CD4-positive, alpha-beta T cell (primary cell): ENCODE measurements around the gene PROSER3. TPM values are rescaled to one million over a fixed set of nuclear protein-coding genes. Genes with fewer than 3 reads are reported as not detected.

Experiments
- ATAC-seq: fragments of 200-7000 bp; cut with Tn5 transposase; one replicate; pipeline ENCODE4 v1.10.0; 2022; ENCODE audit warnings: mild to moderate bottlenecking; ENCODE audit not compliant: poor library complexity
- CTCF ChIA-PET: fragments of 350-600 bp; sonication (Branson Sonifier 250); formaldehyde crosslinking; loops from one replicate; lab custom pipeline; 2021; ENCODE audit warnings: antibody characterized with exemption, inconsistent platforms; lab: Charles Lee
- POLR2A ChIA-PET: fragments of 350-600 bp; sonication (Branson Sonifier 250); formaldehyde crosslinking; loops from one replicate; lab custom pipeline; 2021; ENCODE audit warnings: antibody characterized with exemption, inconsistent platforms; lab: Charles Lee
- DNase-seq, 14 experiments: peaks; one replicate each; pipeline ENCODE4 v3.0.0-alpha.2; 2013 to 2020; ENCODE audit warnings: mixed read lengths in 2 of 14
- H3K27ac ChIP-seq, 2 donors: one replicate each; pipeline versions ENCODE4 v1.5.1 to v1.7.0; 2013; ENCODE audit warnings: low read length in 2 of 2, low read depth in 1 of 2, mild to moderate bottlenecking in 1 of 2
- H3K27me3 ChIP-seq, 2 experiments: 1 replicate in 1 of 2; 2 replicates in 1 of 2; pipeline versions ENCODE4 v1.6.1 to v1.7.0; 2013; ENCODE audit warnings: low read length in 2 of 2, control low read depth in 1 of 2, mild to moderate bottlenecking in 1 of 2, moderate library complexity in 1 of 2; ENCODE audit not compliant: insufficient read depth in 2 of 2, control insufficient read depth in 1 of 2
- H3K36me3 ChIP-seq: one replicate; pipeline ENCODE4 v1.6.1; 2013; ENCODE audit warnings: low read length, control low read depth; ENCODE audit not compliant: insufficient read depth
- H3K4me1 ChIP-seq: one replicate; pipeline ENCODE4 v1.6.1; 2013; ENCODE audit warnings: low read length, control low read depth; ENCODE audit not compliant: insufficient read depth
- H3K4me3 ChIP-seq: one replicate; pipeline ENCODE4 v1.5.1; 2013; ENCODE audit warnings: mild to moderate bottlenecking, low read length, moderate library complexity
- H3K9me3 ChIP-seq, 2 experiments: 1 replicate in 1 of 2; 2 replicates in 1 of 2; pipeline versions ENCODE4 v1.6.1 to v1.7.0; 2013; ENCODE audit warnings: low read length in 2 of 2, mild to moderate bottlenecking in 2 of 2, control low read depth in 1 of 2, moderate library complexity in 1 of 2; ENCODE audit not compliant: control insufficient read depth in 1 of 2, insufficient read depth in 1 of 2
- H3K27ac Mint-ChIP-seq: one replicate; pipeline ENCODE4 v1.8.0; 2020; ENCODE audit warnings: mixed read lengths
- H3K27me3 Mint-ChIP-seq: one replicate; pipeline ENCODE4 v1.8.0; 2021; ENCODE audit warnings: mixed read lengths
- H3K36me3 Mint-ChIP-seq: one replicate; pipeline ENCODE4 v1.8.0; 2021; ENCODE audit warnings: low read depth, mixed read lengths
- H3K4me1 Mint-ChIP-seq: one replicate; pipeline ENCODE4 v1.8.0; 2021; ENCODE audit warnings: low read depth, mixed read lengths
- H3K4me3 Mint-ChIP-seq: one replicate; pipeline ENCODE4 v1.8.0; 2020; ENCODE audit warnings: mild to moderate bottlenecking, mixed read lengths
- H3K9me3 Mint-ChIP-seq: one replicate; pipeline ENCODE4 v1.8.0; 2020; ENCODE audit warnings: mixed read lengths
- CTCF ChIP-seq: fragments of 200-600 bp; IDR thresholded peaks from one replicate; pipeline ENCODE4 v1.8.0; 2022; ENCODE audit warnings: antibody characterized with exemption, mild to moderate bottlenecking
- intact Hi-C, 2 experiments: fragments of 100-400 bp; cut with DNase I in 1 of 2; cut with micrococcal nuclease in 1 of 2; formaldehyde crosslinking; loops; one replicate each; pipeline versions ENCODE4 v1.15.1 to v1.9.0; 2023 to 2025; cut with DNase I, micrococcal nuclease
- total RNA-seq, 174 experiments: library from RNA in 2 of 174; stranded (reverse) in 2 of 174; gene quantifications; one replicate each; pipeline ENCODE4 v1.2.3 and lab custom pipeline; 2021 to 2026

Gene PROSER3
- total RNA-seq, 2 experiments from 2014 or later = 19.4 to 22.6 TPM

GRCh38 chr19:35725216-35725861 is 32.6 kb upstream of the PROSER3 start:
- no peak for ATAC-seq

GRCh38 chr19:35727053-35727955 is 30.7 kb upstream of the PROSER3 start:
- no peak overlapping the region for H3K4me3 ChIP-seq
- CTCF ChIA-PET = no interaction called here
- POLR2A ChIA-PET = interaction anchor here (0.6 to 1.2 kb wide), 2 partner anchors 9 to 13 kb away, joined by 3 to 5 read pairs; no protein-coding TSS in a partner anchor

More at GRCh38 chr19:35725216-35725861, 32.6 kb upstream of the PROSER3 start:
- H3K27me3 Mint-ChIP-seq = no peaks in the 10 kb centered on the region
- ChIA-PET CTCF (no interaction called here), POLR2A (no interaction called here)
- intact Hi-C loops = no loop called here
- no peak overlapping the region for H3K4me3 Mint-ChIP-seq
- no peaks in the 10 kb centered on the region for H3K9me3 Mint-ChIP-seq
- Histone ChIP-seq H3K36me3 (peaks cover 96% of the 10 kb centered on the region), H3K4me3 (no peak overlapping the region), H3K27ac (no peak overlapping the region), H3K27me3 (no peaks in the 10 kb centered on the region), H3K9me3 (no peaks in the 10 kb centered on the region), H3K4me1 (no peaks in the 10 kb centered on the region)
- H3K4me1 Mint-ChIP-seq = peaks cover 6% of the 10 kb centered on the region
- no peak overlapping the region for H3K27ac Mint-ChIP-seq
- peaks cover 95% of the 10 kb centered on the region for H3K36me3 Mint-ChIP-seq
- no peak for TF ChIP-seq CTCF
- DNase-seq = no peak

More at GRCh38 chr19:35727053-35727955, 30.7 kb upstream of the PROSER3 start:
- intact Hi-C loops = no loop called here
- peaks cover 100% of the 10 kb centered on the region for H3K36me3 ChIP-seq
- no peak for TF ChIP-seq CTCF
- ATAC-seq (no peak), DNase-seq (no peak)
- H3K9me3 ChIP-seq = no peaks in the 10 kb centered on the region
- H3K4me3 Mint-ChIP-seq = no peak overlapping the region
- no peaks in the 10 kb centered on the region for H3K9me3 Mint-ChIP-seq
- H3K27ac Mint-ChIP-seq = no peak overlapping the region
- H3K27ac ChIP-seq = no peak overlapping the region
- H3K4me1 Mint-ChIP-seq = no peaks in the 10 kb centered on the region
- no peaks in the 10 kb centered on the region for H3K27me3 Mint-ChIP-seq
- H3K27me3 ChIP-seq = no peaks in the 10 kb centered on the region
- no peaks in the 10 kb centered on the region for H3K4me1 ChIP-seq
- peaks cover 92% of the 10 kb centered on the region for H3K36me3 Mint-ChIP-seq
